ENCODE data around the gene IRX3.

The IRX3 gene

DNA sequence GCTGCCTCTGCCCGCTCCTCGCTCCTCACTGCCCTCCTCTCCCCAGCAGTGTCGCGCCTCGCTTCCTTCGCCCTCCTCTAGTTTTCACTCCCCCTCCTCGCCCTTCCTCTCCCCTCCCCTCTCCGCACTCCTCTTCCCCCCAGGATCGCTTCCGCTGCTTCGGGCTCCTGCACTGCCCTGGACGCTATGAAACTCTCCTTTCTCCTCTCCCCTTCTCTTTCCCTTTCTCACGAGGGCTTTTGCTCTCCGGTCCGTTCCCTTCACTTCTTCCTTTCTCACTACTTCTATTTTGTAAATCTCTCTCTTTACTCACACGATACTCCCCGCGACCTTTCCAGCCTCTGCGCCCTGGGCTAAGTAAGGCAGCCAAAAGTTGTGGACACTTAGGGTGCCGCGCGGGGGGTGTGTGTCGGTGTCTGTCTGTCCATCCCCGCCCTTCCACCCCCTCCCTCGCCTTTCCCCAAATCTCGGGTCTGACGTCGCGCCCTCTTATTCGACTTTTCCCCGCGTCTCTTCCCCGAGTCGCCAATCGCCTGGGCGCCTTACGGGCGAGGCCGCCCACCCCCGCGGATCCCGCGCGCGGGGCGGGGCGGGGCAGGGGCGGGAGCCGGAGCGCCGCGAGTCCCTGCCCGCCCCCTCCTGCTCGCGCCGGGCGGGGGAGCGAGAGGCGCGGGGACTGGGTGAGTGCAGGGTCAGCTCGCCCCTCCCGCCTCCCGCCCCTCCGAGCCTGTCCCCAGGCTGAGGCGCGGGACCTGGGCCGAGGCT, at the start of gene IRX3:
IRX3 (minus strand) TSS at position 422 of the 765 bp plus-strand sequence. CDS start 737 bp downstream, outside the sequence.
- peak; percentile 85 for DNase-seq (ENCODE audit: low read depth)

DNA sequence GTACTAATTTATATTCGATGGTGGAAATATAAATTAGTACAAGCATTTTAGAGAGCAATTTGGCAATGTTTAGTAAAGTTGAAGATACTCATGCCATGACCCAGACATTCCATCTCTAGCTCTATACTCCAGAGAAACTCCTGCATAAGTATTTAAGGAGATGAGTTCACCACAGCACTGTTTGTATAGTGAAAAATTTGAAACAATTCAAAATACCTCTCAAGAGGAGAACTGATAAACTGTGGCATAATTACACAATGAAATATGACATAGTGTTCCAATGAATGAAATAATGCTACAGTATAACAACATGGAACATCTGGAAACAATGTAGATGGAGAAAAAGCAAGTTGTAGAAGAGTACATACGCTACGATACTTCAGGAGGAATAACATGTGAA, 48.6 kb upstream of the IRX3 start:
- DNase-seq (ENCODE audit: low read depth) = no peak

GRCh38 chr16:54334208-54334607, 47.6 kb upstream of the IRX3 start:
- DNase-seq (ENCODE audit: low read depth) = no peak

DNA sequence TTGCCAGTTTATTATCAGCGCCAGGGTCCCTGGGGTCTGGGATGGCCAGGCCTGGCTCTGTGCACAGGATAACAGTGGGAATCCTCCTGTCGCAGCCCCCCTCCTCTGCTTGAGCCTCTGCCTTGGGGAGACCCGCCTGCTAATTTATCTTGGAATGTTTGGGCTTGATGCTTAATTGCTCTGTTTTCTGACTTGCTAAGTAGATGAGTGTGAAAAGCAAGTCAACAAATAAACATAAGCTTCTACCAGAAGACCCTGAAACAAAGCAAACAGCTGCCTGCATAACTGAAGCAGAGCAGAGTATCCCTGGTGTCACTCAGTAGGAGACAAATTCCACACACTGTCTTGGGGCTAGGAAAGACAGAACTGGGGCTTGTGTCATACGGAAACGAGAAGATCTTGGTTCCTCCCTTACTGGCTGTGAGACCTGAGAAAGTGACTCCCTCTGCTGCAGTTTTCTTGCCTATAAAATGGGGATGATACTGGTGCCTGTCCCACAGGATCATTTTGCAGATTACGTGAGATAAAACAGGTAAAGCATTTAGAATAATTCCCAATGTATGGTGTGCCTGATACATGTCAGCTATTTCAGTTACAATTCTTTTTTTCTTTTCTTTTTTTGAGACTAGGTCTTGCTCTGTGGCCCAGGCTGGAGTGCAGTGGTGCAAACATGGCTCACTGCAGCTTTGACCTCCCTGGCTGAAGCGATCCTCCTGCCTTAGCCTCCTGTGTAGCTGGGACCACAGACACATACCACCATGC, 44.8 kb upstream of the IRX3 start:
- no peak for DNase-seq (ENCODE audit: low read depth)

DNA sequence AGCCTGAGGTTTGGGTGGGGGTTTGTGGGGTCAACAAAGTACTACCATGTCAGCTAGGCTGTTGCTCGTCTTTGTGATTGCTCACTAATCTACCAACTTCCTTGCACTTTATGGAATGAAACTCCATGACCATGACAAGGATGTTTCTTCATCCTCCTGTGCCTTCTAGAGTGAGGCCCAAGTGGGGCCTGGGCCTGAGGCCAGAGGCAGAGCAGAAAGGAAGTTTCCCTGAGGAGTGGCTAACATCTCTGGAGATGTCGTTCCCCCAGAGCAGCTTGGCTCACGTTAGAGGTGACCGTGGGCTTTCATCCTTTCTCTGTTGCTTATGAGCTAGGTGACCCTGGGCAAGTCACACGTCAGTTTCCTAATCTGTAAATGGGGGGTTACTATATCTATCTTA, 41.0 kb upstream of the IRX3 start:
- no peak for DNase-seq (ENCODE audit: low read depth)

DNA sequence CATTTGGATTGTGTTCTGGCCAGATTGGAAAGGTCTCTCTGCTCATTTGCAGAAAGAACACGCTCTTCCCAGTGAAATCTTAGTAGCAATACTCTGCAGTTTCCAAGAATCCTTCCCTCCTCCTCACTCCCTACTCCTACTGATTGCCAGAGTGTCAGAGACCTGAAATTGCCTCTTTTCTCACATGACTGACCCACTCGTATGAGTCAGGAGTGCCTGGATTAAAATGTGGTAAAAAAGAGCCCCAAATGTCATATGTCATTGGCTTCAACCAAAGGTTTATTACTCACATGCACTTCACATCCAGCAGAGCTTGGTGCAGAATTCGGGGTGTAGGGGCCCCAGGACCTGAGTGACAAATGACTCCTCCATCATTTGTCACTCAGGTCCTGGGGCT, 39.7 kb upstream of the IRX3 start:
- DNase-seq (ENCODE audit: low read depth) = peak; percentile 12

- no peak for DNase-seq (ENCODE audit: low read depth)
These were observed 39.2 kb upstream of the IRX3 start for GRCh38 chr16:54325616-54326265.

GRCh38 chr16:54324716-54325115, 38.1 kb upstream of the IRX3 start:
- DNase-seq (ENCODE audit: low read depth) = no peak

- DNase-seq (ENCODE audit: low read depth) = no peak
These were observed 34.2 kb upstream of the IRX3 start for GRCh38 chr16:54320697-54321340.

GRCh38 chr16:54318941-54319340, 32.4 kb upstream of the IRX3 start:
- DNase-seq (ENCODE audit: low read depth) = no peak

DNA sequence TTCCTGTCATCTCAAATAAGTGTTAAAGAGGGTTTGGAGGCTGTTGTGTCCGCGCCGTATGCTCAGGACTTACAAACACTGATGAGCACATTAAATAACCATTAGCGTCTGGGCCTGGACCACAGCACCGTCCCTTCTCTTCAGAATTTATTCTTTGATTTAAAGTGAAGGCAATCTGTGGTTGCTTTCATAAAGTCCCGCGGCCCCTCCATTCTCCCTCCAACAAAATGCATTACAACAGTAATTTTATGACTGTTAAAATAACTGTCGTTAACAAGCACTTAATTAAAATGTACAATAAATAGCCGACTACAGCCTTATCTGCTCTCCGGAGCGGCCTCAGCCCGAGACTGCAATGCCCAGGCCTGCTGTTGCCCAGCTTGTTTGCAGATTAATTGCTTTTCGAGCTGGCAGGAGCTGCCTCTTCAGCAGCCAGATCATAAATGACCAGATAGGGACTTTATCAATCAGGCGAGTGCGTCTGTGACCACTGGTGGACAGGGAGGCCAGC, 30.6 kb upstream of the IRX3 start:
- no peak for DNase-seq (ENCODE audit: low read depth)

GRCh38 chr16:54316095-54316889, 29.7 kb upstream of the IRX3 start:
- no peak for DNase-seq (ENCODE audit: low read depth)

DNA sequence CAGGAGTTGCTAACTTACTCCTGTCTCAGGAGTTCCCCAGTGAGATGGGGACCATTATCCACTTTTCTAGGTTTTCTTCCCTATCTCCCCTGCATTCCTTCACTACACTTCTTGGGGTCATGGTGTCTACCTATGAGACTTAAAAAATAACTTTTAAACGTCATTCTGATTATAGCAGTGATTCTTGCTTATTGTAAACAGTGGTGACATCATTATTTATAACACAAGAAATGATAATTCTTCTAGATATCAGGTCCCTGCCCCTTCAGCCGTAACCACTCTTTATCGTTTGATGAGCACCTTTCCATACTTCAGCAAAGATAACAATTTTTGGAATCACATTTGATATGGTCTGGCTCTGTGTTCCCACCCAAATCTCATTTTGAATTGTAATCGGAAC, 27.2 kb upstream of the IRX3 start:
- no peak for DNase-seq (ENCODE audit: low read depth)

DNA sequence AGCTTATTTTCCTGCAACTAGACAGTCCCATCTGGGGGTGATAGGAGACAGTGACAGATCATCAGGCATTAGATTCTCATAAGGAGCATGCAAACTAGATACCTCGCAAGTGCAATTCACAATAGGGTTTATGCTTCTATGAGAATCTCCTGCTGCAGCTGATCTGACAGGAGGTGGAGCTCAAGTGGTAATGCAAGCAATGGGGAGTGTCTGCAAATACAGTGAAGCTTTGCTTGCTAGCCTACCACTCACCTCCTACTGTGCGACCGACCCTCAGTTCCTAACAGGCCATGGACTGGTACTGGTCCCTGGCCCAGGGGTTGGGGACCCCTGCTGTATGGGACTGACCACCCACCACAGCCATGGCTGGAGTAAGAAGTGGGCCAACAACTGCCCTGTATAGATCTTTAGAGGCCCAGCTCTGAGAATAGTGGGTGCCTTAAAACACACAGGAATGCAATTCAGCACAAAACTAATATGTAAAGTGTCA, 26.0 kb upstream of the IRX3 start:
- no peak for DNase-seq (ENCODE audit: low read depth)

GRCh38 chr16:54309341-54309740, 22.8 kb upstream of the IRX3 start:
- no peak for DNase-seq (ENCODE audit: low read depth)

DNA sequence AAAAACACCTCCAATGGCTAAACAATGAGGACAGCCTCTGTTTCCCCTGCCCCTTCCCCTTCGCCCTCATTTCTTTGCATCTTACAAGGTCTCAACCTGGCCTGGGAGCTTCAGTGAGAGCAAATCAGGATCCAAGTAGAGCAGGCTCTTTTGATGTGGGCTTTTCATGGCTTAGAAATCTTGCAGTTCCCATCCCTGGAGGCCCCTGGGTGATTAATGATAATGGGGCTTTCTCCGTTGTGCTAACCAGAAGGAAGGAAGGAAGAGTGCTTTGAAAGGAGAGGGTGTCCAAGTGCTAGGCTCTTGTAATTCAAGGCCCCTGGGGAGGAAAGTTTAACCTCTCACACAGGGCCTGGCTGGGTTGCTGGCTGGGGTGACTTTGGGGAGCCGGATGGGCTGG, 18.5 kb upstream of the IRX3 start:
- no peak for DNase-seq (ENCODE audit: low read depth)

DNA sequence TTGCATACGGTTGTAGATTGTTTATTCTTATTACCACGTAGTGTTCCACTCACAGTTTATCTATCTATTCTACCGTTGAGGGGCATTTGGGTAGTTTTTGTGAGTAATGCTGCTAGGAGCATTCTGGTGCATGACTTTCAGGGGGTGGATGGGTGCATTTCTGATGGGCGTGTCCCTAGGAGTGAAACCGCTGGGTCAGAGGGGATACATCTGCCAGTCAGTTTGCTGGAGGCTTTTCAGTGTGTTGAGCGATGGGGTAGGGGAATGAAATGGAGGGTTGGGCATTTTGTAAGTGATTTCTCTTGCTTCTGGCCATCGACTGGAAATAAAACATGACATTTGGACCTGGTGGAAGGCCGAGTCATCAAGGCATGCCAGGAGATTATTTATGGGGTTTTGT, 17.0 kb upstream of the IRX3 start:
- DNase-seq (ENCODE audit: low read depth) = no peak

DNA sequence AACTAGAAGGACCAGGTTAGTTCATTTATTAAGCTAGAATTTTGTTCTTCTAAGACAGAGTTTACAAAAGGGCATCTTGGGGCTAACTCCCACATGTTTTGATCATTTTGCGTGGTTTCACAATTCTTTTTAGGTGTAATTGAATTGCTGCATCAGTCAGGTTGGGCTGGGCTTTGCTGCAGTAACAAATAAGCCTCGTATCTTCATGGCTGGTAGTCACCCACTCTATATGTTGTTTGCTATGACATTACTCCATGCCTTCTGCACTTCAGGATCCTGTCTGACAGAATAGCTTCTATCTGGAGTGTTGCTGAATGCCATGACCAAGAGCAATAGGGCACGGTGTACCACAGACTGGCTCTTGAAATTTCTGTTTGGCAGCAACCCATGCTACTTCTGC, 10.6 kb upstream of the IRX3 start:
- DNase-seq (ENCODE audit: low read depth) = no peak

DNA sequence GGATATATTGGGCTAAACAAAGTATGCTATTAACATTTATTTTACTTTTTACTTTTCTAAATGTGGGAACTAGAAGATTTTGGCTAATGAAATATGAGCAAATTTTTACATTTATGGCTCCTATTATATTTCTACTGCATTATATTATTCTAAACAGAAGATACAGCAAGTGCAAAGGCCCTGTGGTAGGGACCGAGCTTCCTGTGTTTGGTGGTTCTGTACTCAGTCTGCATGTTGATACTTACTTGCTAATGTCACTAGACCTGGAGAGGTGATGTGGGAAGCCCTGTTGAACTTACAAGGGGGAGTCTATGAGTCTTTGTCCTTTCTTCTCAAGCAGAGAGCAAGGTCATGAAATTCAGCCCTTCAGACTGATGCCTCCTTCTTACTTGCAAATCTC, 10.0 kb upstream of the IRX3 start:
- no peak for DNase-seq (ENCODE audit: low read depth)

DNA sequence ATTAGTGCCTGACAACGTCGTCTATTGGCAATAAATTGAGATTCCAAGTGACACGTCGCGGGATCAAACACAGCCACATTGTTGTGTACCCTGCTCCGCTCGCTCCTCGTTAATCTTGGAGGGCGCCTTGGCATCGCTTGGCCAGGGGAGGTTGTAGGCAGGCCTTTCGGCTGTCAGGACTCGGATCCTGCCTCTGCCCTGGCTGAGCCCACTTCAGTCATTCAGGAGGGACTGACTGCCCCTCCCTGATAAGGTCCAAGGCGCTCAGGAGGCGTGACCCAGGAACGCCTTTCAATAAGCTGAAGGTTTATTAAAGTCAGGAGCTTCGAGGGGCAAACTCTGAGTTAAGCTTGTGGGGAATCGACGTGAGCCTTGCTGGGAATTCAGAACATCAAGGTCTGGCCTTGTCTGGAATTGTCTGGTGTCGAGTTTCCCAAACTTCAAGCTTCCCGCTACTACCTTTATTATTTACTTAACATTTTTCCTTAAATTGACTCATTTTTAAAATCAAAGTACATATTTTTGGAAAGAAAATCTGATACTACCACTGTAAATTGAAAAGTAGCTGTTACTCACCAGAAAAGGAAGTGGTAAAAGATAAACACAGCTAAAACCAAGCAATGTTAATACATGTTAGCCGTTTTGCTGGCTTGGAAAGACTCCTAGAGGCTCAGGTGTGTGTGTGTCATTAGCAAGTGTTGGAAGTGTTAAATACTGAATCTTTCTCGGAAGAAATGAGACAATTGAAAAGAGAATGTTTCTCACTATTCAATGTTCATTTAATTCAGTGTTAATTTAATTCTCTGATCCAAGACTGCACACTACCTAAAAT, 5.3 kb upstream of the IRX3 start:
- no peak for DNase-seq (ENCODE audit: low read depth)
